ENCODE measurements around the gene NPBWR2.

NPBWR2 gene

DNA sequence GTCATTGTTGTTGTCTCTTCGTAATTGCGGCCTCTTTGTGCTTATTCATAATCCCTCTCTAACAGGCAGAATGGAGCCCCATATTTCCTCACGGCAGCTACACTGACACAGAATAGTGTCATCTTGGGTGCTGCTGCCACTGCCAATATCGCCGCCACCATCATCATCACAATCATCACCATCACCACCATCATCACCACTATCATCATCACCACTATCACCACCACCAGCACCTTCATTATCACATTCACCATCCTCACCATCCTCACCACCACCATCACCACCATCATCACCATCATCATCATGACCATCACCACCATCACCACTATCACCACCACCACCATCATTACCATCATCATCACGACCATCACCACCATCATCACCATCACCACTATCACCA lies 10.8 kb downstream of the NPBWR2 start:
- H3K27ac ChIP-seq = no peak overlapping the region
- TF ChIP-seq, protein P1, sequence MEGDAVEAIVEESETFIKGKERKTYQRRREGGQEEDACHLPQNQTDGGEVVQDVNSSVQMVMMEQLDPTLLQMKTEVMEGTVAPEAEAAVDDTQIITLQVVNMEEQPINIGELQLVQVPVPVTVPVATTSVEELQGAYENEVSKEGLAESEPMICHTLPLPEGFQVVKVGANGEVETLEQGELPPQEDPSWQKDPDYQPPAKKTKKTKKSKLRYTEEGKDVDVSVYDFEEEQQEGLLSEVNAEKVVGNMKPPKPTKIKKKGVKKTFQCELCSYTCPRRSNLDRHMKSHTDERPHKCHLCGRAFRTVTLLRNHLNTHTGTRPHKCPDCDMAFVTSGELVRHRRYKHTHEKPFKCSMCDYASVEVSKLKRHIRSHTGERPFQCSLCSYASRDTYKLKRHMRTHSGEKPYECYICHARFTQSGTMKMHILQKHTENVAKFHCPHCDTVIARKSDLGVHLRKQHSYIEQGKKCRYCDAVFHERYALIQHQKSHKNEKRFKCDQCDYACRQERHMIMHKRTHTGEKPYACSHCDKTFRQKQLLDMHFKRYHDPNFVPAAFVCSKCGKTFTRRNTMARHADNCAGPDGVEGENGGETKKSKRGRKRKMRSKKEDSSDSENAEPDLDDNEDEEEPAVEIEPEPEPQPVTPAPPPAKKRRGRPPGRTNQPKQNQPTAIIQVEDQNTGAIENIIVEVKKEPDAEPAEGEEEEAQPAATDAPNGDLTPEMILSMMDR (IDR thresholded peaks at IDR 0.05) = no peak
- no peak for TF ChIP-seq ZFX (IDR thresholded peaks at IDR 0.05; ENCODE audit: borderline replicate concordance)

DNA sequence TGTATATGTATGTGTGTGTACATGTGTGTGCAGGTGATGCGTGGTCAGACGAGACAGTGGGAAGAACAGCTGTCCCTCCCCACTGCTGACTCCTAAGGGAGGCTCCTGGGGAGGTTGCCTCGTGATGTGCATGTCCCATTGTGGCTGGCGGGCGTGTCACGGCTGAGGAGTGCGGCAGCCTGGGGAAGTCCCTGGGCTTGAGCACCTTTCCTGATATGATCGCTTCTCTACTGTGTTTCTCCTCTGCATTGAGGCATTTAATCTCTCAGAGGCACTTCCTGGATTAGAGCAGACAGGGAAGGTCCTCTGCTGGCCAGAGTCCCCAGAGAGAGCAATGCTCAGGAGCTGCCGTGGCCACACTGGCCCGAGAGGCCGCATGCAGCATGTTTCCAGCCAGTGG lies 11.4 kb downstream of the NPBWR2 start:
- no peak for TF ChIP-seq ZFX (IDR thresholded peaks at IDR 0.05; ENCODE audit: borderline replicate concordance)
- TF ChIP-seq, protein P1 (IDR thresholded peaks at IDR 0.05) = no peak
- no peak overlapping the region for H3K27ac ChIP-seq

DNA sequence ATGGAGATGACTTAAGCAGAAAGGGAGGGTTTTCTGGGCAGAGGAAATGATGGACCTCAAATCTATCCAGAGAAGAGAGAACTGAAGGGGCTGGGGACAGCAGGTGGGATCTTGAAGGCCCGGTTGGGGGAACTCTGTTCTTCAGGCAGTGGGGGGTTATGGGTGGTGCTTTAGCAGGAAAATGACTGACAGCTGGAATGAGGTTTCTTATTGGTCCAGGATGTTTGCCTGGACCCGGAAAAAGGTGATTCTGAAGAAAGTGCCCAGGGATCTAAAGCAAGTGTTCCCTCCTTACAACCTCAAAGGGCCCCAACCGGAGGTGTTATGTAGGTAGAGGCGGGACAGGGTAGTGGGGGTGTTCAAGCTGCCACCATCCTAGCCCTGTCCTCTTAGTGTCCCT lies 11.9 kb downstream of the NPBWR2 start:
- no peak overlapping the region for H3K27ac ChIP-seq
- TF ChIP-seq, protein P1 (IDR thresholded peaks at IDR 0.05) = no peak
- TF ChIP-seq ZFX (IDR thresholded peaks at IDR 0.05; ENCODE audit: borderline replicate concordance) = no peak

DNA sequence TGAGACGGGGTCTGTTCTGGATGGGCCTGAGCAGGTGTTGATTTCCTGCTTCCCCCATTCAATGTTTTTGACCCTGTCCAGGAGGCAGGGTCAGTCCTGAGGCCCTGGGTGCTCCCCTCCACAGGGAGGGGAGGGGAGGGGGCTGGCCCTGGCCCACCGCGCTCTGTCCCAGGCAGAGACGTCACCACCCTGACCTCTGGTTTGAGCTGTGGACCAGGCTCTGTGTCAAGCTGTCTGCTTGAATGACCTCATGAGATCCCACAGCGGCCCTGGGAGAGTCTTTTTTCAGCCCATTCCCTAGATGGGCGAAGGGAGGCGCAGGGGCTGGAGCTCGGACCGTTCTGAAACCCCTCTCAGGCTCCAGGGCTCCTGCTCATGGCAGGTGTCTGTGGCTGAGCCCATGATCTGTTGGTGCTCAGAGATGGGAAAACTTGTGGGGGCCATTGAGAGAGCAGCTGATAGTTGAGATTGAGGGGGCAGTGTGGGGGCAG lies 14.3 kb downstream of the NPBWR2 start:
- H3K27ac ChIP-seq = no peak overlapping the region
- TF ChIP-seq ZFX (IDR thresholded peaks at IDR 0.05; ENCODE audit: borderline replicate concordance) = no peak
- TF ChIP-seq, protein P1 (IDR thresholded peaks at IDR 0.05) = no peak

DNA sequence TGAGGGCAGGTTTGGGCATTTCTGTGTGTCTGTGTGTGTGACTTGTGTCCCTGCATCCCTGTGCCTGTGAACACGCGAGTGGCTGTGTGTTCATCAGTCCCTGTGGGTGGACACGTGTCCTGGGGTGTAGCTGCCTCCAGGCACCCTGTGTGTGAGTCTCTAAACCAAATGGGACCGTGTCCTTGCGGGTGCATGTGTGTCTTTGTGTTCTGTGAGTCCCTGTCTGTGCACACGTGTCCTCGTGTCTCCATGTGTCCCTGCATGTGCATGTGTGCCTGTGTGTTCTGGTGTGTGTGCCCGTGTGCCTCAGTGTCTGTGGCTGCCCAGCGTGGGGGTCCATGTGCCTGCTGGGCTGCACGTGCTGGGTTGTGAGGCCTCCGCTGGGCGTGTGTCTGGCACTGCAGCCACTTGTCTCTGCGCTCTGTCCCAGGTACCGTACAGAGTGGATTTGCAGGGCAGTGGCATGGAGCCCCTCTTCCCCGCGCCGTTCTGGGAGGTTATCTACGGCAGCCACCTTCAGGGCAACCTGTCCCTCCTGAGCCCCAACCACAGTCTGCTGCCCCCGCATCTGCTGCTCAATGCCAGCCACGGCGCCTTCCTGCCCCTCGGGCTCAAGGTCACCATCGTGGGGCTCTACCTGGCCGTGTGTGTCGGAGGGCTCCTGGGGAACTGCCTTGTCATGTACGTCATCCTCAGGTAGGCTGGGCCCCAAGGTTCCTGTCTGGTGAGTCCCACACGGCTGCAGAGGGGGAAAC lies 14.9 kb downstream of the NPBWR2 start:
- H3K27ac ChIP-seq = no peak overlapping the region
- TF ChIP-seq ZFX (IDR thresholded peaks at IDR 0.05; ENCODE audit: borderline replicate concordance) = no peak
- TF ChIP-seq, protein P1 (IDR thresholded peaks at IDR 0.05) = no peak

DNA sequence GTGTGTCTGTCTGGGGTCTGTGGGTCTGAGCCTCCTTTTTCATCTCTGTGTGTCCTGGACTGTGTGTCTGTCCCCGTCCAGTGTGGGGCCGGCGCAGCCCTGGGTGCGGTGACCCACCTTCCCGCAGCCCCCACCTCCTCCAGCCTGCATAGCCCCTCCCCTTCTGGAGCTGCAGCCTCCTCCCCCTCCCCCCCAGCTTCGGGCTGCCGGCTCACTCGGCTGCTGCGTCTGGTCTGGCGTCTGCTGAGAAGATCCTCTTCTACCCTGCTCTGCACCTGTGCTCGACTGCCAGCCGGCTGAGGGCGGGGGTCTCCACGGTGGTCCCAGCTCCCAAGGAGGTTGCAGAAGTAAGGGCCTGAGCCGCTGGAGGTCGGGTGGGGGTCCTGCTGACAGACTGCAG lies 15.6 kb downstream of the NPBWR2 start:
- no peak overlapping the region for H3K27ac ChIP-seq
- no peak for TF ChIP-seq ZFX (IDR thresholded peaks at IDR 0.05; ENCODE audit: borderline replicate concordance)
- TF ChIP-seq, protein P1 (IDR thresholded peaks at IDR 0.05) = no peak

DNA sequence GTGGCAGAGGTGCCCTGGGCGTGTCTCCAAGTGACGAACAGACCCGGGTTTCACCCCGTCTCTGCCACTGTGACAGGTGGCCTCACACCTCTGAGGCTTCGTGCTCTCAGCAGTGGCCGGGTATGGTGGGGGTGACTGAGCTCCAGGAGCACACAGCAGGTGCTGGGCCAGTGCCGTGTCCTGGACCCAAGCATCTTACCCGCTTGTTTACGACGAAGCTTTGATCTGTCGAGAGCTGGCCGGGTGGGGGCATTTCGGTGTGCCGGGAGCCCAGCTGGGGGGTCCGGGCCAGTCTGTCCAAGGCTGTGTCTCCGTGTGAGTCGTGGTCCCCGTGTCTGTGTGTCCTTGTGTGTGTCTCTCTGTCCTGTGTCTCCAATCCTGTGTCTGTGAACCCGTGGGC lies 16.0 kb downstream of the NPBWR2 start:
- H3K27ac ChIP-seq = no peak overlapping the region
- TF ChIP-seq, protein P1 (IDR thresholded peaks at IDR 0.05) = no peak
- no peak for TF ChIP-seq ZFX (IDR thresholded peaks at IDR 0.05; ENCODE audit: borderline replicate concordance)

Measured in 22Rv1 (cell line).